ENCODE data around the gene CXCL6.

Gene CXCL6

DNA sequence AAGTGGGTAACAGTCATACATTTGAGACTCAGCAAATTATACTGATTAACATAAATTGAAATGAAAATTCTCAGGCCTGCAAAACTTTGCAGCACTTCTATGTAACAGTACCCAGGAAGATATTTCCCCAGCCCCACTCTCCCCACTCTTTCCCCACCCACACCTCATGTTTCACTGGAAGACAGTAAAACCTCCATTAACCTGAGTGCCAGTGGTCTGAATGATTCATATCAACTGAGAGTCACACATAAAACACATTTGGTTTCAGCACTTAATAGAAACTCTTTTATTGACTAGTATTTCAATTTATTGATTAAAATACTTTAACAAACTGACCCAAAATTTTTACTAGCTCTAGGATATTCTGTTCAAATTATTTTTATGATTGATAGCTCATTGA, 6.9 kb downstream of the CXCL6 start:
- DNase-seq (ENCODE audit: low read depth) = no peak

DNA sequence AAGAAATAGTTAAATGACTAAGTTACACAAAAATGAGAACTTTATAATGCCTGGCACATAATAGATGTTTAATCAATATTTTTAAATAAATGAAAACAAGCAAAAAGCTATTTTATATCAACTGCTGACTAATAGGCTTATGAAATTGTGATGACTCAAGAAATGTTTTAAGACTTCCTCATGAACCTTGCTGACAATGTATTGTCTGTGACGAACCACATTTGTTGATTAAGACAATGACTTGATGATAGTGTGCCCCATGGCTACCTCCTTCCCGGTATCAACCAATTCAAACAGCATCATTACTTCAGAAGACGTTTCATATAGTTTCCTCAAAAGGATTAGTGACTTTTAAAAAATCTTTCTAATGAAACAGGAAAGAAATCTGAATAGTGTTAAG, 7.9 kb downstream of the CXCL6 start:
- no peak for DNase-seq (ENCODE audit: low read depth)

DNA sequence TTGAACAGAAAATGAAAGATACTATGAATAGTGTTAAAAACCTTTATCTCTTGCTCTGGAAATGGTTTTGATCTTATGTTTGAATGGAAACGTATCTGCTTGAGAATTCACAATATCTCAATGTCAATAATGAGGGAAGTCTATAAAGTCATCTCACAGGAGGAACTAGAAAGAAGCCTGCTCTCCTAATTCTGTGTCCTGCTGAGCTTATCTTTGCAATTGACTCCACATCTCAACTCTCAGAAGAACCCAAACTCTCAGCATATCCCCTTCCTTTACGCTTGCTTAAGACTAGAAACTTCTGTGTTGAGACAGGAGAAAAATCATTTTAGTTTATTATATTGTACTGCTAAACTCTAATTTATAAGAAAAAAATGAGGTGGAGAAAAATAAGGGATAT, 8.3 kb downstream of the CXCL6 start:
- DNase-seq (ENCODE audit: low read depth) = no peak

DNA sequence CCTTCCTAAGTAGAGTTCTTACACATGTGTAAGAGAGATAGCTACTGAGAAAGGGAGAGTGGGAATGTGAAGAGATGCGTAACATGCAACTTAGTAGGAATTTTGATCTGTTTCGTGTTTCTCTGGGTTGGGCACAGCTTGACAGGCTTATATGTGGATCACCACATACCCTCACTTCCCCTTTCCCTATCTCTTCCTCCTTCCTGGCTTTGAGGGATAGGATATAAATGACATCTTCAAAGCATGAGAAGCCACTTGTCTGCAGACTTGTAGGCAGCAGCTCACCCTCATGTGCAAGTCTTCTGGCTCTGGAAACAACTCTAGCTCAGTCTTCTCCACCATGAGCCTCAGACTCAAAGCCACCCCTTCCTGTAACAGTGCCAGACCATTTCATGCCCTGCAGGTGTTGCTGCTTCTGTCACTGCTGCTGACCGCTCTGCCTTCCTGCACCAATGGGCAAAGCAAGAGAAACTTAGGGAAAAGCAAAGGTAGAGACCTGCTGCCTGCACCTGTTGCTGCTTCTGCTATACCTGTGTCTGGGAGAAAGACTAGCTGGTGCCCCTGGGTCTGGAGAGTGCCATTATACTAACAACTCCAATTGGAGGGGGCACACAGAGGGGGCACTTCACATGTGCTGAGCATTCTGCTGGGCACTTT, 11.2 kb downstream of the CXCL6 start:
- DNase-seq (ENCODE audit: low read depth) = no peak

DNA sequence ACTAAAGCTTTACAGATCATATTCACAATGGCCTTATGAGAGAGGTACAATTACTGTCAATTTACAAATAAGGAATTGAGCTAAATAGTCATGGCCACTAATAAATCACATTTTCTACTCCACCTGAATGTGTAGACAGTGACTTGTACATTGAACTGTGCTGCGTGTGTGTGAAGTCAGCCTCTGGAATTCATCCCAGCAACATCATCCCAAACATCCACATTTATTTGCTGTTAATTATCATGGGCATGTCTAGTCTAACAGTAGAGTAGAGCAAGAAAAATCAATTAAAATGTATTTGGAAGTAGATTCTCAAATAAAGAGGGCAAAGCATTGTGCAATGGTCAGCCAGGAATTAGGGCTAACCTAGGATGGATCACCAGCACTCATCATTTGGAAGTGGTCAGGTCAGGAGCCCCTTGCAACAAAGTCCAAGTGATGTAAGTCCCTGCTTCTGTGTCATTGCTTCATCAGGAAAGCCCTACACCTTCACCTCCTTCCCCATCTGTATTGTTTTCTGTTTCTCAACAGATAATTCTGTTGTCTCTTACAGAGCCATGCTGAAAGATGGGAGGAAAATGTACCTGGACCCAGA, 11.8 kb downstream of the CXCL6 start:
- DNase-seq (ENCODE audit: low read depth) = no peak

DNA sequence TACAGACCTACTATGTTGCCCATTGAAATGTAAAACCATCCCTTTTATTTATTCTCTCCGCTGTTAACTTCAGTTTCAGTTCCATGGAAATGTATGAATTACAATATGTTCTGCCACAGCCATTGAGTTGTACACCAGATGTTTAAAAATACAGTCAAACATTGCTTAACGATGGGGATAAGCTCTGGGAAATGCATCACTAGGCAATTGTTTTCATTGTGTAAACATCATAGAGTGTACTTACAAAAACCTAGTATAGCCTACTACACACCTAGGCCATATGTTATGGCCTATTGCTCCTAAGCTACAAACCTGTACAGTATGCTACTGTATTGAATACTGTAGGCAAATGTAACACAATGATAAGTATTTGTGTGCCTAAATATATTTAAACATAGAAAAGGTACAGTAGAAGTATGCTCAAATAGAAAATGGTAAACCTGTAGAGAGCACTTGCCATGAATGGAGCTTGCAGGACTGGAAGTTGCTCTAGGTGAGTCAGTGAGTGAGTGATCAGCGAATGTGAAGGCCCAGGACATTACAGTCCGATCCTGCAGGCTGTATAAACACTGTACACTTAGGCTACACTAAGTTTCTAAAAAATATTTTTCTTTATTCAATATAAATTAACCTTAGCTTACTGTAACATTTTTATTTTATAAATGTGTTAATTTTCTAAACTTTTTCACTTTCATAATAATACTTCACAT, 13.9 kb downstream of the CXCL6 start:
- DNase-seq (ENCODE audit: low read depth) = no peak

DNA sequence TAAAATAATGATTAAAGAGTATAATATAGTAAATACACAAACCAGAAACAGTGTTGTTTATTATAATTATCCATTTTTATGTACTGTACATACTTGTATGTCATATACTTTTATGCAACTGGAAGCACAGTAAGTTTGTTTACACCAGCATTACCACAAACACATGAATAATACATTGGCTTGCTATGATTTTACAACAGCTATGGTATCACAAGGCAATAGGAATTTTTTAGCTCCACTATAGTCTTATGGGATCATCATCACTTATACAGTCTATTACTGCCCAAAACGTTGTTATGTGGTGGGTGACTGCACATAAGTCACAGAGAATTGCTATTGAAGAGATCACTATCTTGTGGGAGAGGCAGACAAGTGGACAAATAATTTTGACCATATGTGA, 14.8 kb downstream of the CXCL6 start:
- DNase-seq (ENCODE audit: low read depth) = no peak

DNA sequence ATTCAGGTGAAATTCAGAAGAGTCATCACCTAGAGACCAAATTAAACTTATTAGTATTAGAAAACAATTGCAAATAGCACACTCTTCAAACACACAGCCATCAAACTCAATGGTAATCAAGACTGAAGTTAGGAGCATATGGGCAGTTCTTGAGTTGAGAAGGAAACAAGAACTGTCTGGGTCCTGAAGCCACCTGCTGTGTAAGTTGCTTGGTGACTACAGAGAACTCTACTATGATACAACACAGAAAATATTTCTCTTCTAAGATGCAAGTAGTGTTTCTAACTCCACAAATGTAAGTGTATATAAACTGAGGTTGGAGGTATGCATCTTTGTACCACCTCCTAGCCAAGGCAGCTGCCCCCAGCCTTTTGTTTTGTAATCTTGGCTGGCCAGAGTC, 16.3 kb downstream of the CXCL6 start:
- no peak for DNase-seq (ENCODE audit: low read depth)

DNA sequence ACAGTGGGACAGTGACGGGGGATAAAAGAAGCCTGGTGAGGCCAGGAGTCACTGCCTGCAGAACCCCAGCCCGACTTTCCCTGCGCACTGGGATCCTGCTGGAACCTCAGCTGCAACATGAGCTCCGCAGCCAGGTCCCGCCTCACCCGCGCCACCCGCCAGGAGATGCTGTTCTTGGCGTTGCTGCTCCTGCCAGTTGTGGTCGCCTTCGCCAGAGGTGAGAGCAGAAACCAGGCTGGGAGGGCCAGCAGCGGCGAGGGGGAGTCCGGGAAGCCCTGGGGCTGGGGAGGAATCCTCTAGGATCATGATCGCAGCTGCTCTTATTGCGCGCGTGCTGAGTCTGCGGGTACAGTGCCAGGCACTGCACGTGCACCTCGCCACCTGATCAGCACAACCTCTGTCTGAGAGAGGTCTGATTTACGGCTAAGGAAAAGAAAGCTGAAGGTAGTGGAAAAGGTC, 16.8 kb downstream of the CXCL6 start, which contains the start of gene PF4V1:
TSS of gene PF4V1 (plus strand) at position 51 of the 459 bp plus-strand sequence. CDS start at position 118, 67 bp downstream.
- no peak for DNase-seq (ENCODE audit: low read depth)

DNA sequence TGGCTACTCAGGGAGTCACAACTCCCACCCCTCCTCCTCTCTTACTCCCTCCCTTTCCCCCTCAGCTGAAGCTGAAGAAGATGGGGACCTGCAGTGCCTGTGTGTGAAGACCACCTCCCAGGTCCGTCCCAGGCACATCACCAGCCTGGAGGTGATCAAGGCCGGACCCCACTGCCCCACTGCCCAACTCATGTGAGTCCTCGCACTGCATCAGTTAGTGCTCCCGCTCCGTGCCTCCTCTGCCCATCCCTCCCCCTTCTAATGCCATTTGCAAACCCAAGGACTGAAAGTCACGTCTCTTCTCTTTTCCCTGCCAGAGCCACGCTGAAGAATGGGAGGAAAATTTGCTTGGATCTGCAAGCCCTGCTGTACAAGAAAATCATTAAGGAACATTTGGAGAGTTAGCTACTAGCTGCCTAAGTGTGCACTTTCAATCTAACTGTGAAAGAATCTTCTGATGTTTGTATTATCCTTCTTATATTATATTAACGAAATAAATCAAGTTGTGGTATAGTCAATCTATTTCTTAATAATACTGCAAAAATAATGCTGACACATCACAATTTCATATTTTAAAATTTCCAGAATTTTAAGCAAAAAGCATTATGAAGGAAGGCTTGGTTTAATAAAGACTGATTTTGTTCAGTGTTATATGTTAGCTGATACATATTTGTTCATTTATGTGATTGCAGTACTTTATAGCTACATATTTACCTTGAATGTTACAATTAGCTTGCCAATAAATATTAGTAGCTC, 17.4 kb downstream of the CXCL6 start:
- no peak for DNase-seq (ENCODE audit: low read depth)

DNA sequence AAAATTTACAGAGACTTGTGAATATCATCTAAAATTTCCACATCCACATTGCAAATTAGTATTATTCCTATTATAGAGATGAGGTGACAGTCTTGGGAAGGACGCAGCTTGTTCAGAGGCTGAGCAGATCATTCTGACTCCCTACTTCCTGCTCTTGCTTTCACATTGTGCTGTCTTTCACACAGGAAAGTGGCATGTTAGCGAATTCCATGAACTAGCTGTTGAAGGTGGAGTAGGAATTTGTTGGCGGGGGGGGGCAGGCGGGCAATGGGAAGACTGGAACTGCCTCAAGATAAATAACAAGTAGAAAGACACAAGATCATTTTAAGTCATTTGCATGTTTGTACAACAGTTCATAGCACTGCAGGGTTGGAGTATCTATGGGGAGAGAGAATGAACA, 18.9 kb downstream of the CXCL6 start:
- no peak for DNase-seq (ENCODE audit: low read depth)

DNA sequence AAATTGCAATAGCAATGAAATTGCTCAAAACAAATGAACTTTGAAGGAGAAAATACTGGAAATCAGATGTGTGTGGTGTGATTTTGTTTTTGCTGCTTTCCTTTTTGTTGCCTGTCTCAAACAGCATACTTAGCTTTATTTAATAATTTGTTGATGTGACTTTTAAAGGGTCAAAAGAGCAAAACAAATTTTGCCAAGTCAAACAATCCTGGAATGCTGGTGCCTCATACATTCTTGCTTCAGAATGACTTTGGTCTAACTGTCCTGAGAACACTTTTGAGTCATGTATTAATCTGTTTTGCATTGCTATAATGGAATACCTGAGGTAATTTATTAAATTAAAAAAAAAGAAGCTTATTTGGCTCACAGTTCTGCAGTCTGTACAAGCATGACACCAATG, 20.0 kb downstream of the CXCL6 start:
- DNase-seq (ENCODE audit: low read depth) = no peak

DNA sequence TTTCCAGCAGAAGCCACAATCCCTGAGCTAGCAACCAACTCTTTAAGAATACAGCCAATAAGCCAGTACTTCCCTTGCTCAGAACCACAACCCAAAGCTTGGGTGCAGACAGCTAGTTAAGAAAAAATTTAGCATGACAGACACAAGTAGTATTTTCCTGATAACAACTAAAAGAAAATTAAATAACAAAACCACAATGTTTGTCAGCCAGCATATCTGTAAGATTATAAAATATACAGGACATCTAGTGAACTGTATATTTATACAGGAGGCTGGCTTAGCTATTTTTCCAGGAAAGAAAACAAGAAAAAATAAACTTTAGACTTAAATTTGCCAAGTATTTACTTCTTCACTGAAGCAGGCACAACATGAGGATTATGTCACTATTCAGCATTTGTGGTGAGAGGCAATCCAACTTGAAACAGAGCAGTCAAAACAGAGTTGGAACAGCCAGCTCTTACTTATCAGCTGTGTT, 23.2 kb downstream of the CXCL6 start:
- DNase-seq (ENCODE audit: low read depth) = no peak

DNA sequence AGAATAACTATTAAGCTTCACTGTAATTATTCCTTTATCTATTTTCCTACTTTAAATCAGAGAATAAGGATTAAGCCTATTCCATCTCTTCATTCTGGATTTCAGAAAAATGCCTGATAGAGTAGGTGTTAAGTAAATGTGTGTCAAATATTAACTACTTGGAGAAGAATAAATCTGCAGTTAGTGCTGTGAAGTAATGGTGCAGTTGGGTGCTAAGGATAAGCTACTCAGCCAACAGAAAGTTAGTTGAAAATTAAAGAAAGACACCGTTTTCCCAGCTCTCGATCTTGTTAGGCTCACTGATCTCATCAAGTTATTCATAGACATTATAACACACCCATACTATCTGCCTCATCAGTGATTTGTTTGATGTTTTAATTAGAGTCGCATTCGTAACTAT, 23.7 kb downstream of the CXCL6 start:
- no peak for DNase-seq (ENCODE audit: low read depth)

DNA sequence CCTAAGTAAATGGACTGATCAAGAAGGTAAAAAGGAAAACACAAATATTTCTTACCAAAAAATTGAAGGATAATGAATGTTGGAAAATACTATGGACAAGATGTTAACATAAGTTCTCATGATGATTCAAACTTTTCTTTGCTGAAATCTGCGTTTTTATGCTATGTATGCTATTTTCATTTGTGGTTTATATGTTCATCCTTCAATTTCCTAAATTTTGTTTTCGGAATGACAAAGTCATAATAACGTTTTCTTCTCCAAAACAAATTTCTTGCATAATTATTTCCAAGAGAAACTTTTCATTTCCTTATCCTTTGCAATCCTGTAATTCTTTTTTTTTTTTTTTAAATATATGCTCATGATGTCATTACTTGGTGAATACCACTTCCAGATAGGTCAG, 24.4 kb downstream of the CXCL6 start:
- DNase-seq (ENCODE audit: low read depth) = no peak

DNA sequence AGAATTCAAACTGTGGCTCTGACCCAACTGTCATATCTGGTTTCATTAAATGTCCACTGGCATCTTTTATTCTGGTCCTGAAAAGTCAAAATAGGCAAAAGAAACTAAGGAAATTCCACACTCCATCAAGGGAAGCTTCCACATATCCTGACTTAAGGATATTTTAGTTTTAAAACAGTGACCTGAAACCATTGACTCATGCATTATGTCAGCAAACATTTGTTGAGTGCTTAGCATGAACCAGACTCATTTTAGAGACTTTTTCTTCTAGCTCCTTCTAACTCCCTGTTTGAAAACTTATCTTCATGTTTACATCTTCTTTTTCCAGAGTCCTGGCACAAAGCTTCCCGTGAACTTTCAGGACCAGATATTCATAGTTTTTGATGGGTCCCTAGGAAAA, 25.8 kb downstream of the CXCL6 start:
- no peak for DNase-seq (ENCODE audit: low read depth)

DNA sequence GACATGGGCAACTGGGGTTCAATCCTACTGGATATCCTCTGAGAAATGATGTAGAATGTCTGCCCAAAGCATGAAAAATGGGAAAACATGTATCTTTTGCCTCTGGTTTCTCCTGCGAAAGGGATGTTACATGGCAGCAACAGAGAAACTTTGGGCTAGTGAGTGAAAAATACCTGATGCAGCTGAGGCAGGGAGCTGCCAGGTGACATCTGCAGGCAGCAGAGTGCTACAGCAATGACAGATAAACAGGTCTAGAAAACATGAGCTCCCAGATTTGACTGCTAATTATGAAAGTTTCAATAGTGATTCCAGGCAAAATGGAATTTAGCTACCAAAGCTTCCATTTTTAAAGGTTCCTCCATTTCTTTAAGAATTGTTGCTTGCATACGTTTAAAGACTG, 27.9 kb downstream of the CXCL6 start:
- DNase-seq (ENCODE audit: low read depth) = no peak

DNA sequence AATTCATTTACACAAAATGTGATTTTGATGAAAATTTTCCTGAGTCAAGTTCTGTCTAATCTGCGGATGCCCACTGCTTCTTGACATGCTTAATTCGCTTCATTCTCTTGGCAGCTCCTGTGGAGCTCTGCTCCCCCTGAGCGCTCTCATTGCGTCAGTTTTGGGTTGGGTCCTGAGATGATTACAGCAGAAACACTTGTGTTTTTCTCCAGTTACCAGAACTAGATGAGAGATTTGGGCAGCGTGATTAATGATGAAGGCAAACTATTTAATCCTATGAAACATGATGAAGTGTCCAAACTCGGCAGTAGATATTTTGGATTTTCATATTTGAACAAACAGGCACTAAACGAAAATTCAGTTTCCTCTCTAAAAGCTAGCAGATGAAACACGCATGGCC, 28.5 kb downstream of the CXCL6 start:
- DNase-seq (ENCODE audit: low read depth) = no peak

DNA sequence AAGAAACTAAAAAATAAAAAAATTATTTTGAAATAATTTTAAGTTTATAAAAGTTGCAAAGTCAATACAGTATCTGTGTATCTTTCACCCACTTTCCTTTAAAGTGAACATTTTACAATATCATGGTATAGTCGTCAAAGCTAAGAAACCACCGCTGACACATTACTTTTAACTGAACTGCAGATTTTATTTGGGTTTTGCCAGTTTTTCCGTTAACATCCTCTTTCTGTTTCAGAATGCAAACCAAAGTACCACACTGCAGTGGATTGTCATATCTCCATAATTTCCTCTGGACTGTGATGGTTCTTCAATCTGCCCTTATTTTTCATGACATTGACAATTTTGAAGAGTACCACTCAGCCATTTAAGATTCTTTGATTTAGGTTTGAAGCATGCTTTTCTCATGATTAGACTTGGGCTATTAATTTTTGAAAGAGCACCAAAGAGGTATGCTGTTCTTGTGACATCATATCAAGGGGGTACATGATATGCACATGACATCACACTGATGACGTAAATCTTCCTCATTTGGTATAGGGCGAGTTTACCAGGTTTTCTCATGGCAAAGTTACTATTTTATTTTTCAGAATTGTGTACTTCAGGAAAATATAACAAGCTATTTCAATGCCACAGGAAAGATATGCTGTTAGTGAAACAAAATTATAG, 29.1 kb downstream of the CXCL6 start:
- DNase-seq (ENCODE audit: low read depth) = no peak

DNA sequence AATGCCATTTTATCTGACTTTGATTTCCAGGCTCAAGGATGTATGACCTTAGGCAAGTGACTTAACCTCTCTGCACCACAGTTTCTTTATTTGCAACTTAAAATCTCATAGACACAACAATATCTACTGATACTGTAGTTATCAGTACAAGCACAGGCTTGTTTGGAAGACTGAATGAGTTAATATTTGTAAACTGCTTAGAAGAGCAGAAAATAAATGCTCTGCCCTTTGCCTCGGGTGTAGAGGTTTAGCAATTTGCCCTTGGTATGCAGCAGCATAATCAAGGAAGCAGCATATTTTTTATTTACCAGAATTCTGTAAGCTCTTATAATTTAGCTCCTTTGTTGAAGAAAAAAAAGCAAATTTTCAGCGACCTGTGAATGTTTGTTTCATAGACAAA, 29.8 kb downstream of the CXCL6 start:
- DNase-seq (ENCODE audit: low read depth) = no peak

DNA sequence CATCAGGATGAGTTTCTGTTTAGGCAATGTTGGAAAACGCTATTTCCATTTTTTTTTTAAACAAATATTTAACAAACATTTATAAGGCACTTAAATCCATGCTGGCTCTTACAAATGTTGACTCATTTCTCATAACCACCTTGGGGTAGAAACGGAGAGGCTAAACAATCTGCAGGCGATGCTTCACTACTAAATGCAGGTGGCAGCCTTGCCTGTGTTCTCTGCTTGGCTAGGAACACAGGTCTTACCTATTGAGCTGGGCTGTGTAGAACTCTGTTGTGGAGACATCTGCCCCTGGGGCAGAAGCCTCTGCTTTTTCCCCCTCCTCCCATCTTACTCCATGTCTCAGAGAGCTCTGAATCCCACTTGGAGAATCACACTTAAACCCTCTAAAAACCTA, 31.3 kb downstream of the CXCL6 start:
- DNase-seq (ENCODE audit: low read depth) = no peak
